Effector memory CD4-positive, alpha-beta T cell (primary cell): ENCODE measurements around the gene MAPK8.
A peak's percentile ranks its signal among the peaks of the same experiment; 100 is the strongest.

Experiments
- DNase-seq, 3 donors: peaks; one replicate each; pipeline ENCODE4 v3.0.0-alpha.2; 2020
- H3K27ac ChIP-seq: 2 replicates; pipeline ENCODE4 v1.7.0; 2013; ENCODE audit warnings: mild to moderate bottlenecking, low read length, moderate library complexity; ENCODE audit not compliant: insufficient read depth, poor library complexity, severe bottlenecking
- H3K27me3 ChIP-seq: replicated peaks from 2 replicates; pipeline ENCODE4 v1.7.0; 2013; ENCODE audit warnings: mild to moderate bottlenecking, low read length; ENCODE audit not compliant: insufficient read depth, control insufficient read depth, poor library complexity, severe bottlenecking
- H3K36me3 ChIP-seq: 2 replicates; pipeline ENCODE4 v1.7.0; 2013; ENCODE audit warnings: mild to moderate bottlenecking, low read length, moderate library complexity; ENCODE audit not compliant: control insufficient read depth, insufficient read depth
- H3K4me1 ChIP-seq: 2 replicates; pipeline ENCODE4 v1.7.0; 2013; ENCODE audit warnings: low read length, mild to moderate bottlenecking; ENCODE audit not compliant: control insufficient read depth, insufficient read depth, poor library complexity, severe bottlenecking
- H3K4me3 ChIP-seq: 2 replicates; pipeline ENCODE4 v1.7.0; 2013; ENCODE audit warnings: low read length, low read depth, mild to moderate bottlenecking; ENCODE audit not compliant: insufficient read depth, poor library complexity, severe bottlenecking
- H3K9me3 ChIP-seq: 2 replicates; pipeline ENCODE4 v1.7.0; 2013; ENCODE audit warnings: mild to moderate bottlenecking, low read length, moderate library complexity; ENCODE audit not compliant: control insufficient read depth

MAPK8 gene

DNA sequence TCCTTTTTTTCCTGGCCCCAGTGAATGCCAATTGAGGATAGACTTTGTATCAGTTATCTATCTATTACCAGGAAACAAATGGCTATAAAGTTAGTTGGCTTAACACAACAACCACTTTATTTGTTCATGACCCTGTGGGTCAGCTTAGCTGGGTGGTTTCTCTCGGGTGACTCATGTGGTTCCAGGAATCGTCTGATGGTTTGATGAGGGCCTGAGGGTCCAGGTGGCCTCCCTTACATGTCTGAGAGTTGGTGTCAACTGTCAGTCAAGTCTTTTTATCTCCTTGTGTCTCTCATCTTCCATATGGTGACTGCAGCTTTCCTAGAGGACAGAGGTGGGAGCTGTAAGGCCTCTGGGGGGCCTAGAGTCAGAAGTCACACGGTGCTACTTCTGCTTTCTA, 15.3 kb upstream of the MAPK8 start:
- H3K4me3 ChIP-seq: no peak overlapping the region
- H3K4me1 ChIP-seq: no peaks in the 10 kb centered on the region
- no peaks in the 10 kb centered on the region for H3K36me3 ChIP-seq
- no peak for DNase-seq
- H3K27me3 ChIP-seq: no peaks in the 10 kb centered on the region
- H3K27ac ChIP-seq: no peak overlapping the region
- H3K9me3 ChIP-seq: no peaks in the 10 kb centered on the region

DNA sequence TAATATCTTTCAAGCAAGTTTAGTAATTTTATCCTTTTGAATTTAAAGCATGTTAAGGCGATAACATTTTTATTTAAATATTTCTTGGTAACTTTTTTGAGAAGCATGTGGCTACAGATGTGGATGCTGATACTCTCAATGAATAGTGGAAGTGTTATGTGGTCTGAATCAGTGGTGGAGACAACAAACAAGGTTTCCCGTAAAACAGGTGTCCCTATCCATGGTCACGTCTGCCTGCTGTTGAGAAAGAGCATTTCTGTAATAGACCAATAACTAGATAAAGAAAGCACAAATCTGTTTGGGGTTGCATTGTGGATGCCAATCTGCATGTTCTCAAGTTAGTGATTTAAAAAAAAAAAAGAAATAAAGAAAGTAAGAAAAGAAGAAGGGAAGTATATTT, 13.9 kb upstream of the MAPK8 start:
- Histone ChIP-seq H3K9me3 (no peaks in the 10 kb centered on the region), H3K27me3 (no peaks in the 10 kb centered on the region), H3K4me3 (no peak overlapping the region), H3K4me1 (no peaks in the 10 kb centered on the region), H3K36me3 (no peaks in the 10 kb centered on the region), H3K27ac (no peak overlapping the region)
- no peak for DNase-seq

DNA sequence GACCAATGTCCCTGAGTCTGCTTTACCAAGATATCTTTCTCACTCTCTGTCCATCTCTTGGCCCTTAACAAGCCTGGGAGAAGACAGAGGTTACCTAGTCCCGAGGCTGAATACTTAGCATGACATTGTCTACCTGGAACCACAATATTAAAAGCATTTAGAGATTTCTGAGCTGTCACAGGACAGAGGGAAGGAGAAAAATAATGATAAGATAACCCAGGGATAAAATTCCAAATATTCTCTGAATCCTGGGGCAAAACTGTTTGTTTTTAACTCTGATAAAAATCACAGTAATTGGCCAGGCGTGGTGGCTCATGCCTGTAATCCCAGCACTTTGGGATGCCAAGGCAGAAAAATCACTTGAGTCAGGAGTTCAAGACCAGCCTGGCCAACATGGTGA, 12.0 kb upstream of the MAPK8 start:
- H3K27me3 ChIP-seq: no peaks in the 10 kb centered on the region
- no peak for DNase-seq
- no peaks in the 10 kb centered on the region for H3K4me1 ChIP-seq
- H3K4me3 ChIP-seq: no peak overlapping the region
- H3K36me3 ChIP-seq: no peaks in the 10 kb centered on the region
- H3K27ac ChIP-seq: no peak overlapping the region
- no peaks in the 10 kb centered on the region for H3K9me3 ChIP-seq

DNA sequence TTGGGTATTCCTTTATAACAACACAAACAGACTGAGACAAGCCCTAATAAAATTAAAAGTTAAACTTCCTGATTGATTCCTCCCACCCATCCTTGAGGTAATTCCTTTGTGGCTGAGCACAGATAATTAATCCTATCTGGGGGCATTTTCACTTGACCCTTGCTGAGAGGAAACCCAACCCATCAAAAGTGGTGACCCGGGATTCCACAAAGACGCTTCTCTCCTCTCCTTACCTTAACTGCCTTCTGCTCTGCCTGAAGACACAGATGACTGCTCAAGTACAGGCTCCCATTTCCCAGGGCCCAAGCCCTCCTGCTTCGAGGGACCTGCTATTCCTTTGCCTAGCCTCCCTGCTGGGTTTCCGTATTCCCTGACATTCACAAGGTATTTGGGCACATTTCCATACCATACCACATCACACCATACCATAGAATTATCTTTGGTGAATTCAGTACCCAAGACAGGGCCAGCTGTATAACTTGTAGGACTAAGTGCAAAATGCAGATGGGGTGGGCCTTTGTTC, 9.8 kb upstream of the MAPK8 start:
- H3K9me3 ChIP-seq: no peaks in the 10 kb centered on the region
- H3K27me3 ChIP-seq: no peaks in the 10 kb centered on the region
- H3K27ac ChIP-seq: no peak overlapping the region
- no peak for DNase-seq
- no peak overlapping the region for H3K4me3 ChIP-seq
- H3K4me1 ChIP-seq: no peaks in the 10 kb centered on the region
- H3K36me3 ChIP-seq: no peaks in the 10 kb centered on the region

DNA sequence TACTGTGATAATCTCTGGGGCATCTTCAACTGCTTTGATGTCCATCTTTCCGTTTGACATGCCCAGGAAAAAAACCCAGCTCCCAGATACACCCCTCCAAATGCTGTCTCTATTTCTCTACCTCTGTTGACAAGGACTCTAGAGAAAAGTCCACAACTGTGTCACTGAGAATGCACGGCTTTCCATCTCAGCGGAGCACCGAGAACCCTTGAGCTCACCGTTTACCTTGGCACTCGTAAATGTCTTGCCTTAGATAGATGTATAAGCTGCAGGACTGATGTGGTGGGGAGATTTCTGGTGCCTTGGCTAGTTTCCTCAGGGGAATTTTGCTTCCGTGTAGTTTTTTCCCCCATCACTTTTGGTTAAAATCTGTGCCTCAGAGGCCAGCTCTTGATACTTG, 7.4 kb upstream of the MAPK8 start:
- Histone ChIP-seq H3K4me3 (no peak overlapping the region), H3K27ac (no peak overlapping the region), H3K4me1 (no peaks in the 10 kb centered on the region), H3K36me3 (no peaks in the 10 kb centered on the region), H3K9me3 (no peaks in the 10 kb centered on the region), H3K27me3 (no peaks in the 10 kb centered on the region)
- DNase-seq: no peak

DNA sequence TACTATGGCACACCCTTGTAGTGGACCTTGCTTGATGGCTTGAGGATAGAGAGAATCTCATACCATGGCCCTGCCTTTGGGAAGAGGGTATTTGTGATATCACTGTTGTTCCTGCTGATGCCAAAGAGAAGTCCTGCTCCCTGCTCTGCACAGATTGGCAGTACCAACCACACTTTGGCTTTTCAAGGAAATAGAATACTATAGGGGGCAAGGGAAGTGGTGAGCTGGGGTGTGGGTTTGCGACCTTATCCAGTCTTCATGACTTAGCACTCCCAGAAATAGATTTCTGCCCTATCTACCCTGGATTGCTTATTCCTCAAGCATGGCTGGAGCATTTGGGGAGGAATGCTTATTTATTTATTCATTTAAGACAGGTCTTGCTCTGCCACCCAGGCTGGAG, 6.8 kb upstream of the MAPK8 start:
- Histone ChIP-seq H3K27ac (no peak overlapping the region), H3K27me3 (no peaks in the 10 kb centered on the region), H3K36me3 (no peaks in the 10 kb centered on the region), H3K4me1 (no peaks in the 10 kb centered on the region), H3K4me3 (no peak overlapping the region), H3K9me3 (no peaks in the 10 kb centered on the region)
- no peak for DNase-seq

DNA sequence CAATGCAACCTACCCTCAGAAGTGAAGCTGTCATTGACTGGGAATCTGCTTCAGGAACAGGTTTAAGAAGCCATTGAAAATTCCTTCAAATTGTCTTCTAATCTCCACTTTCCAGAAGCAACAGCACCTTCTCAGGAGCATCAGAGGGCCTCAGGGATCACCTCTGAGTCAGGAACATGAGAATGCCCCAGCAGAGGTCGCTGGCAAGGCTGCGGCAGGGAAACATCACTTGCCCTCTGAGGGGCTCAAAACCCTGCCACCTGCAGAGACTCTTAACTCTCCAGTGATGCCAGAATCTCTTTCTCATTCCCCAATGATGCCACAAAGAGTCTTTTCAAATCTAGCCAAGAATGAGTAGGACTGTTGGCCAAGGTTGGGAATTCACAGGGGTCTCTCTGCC, 5.9 kb upstream of the MAPK8 start:
- Histone ChIP-seq H3K27ac (no peak overlapping the region), H3K27me3 (no peaks in the 10 kb centered on the region), H3K4me3 (no peak overlapping the region), H3K36me3 (no peaks in the 10 kb centered on the region), H3K4me1 (no peaks in the 10 kb centered on the region), H3K9me3 (no peaks in the 10 kb centered on the region)
- no peak for DNase-seq

DNA sequence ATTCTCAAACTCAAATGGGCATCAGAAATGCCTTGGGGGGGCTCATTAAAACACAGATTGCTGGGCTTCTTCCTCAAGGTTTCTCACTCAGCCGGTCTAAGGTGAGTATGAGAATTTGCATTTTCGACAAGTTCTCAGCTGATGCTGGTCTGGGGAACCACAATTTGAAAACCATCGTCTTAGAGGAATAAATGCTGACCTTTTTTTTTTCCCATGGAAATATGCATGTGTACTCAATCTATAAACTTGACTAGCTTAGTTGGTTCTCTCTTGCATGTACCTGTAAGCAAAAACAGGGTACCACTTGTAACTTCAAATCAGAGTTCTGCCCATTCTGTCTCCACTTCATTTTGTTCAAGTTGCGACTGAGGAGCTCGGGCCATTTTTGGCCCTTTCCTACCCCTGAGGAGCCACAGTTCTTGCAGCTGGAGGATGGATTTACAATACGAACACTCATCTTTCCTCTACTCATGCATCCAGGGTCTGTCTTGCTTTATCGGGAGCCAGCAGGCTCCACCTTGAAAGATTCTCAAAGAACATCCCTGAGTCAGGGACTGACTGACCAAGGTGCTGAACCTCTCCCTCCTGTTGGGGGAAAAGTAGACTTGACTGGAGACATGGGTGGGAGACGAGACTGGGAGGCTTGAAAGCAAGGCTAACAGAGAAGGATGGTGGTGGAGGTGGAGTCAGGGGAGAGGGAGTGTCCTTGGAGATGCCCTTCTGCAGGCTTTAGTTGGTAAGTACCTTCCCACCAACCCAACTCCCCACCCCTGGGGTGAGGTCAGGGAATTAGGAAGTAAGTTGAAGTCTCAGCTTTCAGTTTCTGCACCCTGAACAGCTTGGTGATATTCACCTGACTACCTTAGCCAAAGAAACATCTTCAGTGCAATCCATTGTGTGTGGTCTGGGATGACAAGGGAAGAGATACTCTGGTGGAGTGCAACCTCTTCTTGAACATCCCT, 3.7 kb upstream of the MAPK8 start:
- Histone ChIP-seq H3K9me3 (no peaks in the 10 kb centered on the region), H3K27me3 (no peaks in the 10 kb centered on the region), H3K4me1 (peaks cover 7% of the 10 kb centered on the region), H3K36me3 (no peaks in the 10 kb centered on the region), H3K4me3 (no peak overlapping the region), H3K27ac (no peak overlapping the region)
- no peak for DNase-seq

DNA sequence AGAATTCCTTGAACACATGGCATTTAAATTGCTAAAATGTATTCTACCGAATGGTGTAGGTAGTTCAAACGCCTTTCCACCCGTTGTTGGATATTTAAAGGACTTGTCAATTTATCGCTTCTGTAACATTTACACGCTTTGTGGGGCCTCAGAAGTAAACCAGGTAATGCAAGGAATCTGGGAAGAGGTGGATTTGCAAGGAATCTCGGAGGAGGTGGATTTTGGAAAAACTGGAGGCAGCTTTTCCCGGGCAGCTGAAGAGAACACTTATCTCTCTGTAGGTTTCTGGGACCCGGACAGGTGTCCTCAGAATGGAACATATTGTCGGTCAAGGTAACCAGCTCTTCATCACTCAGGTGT, 592 bp upstream of the MAPK8 start:
- H3K36me3 ChIP-seq: no peaks in the 10 kb centered on the region
- H3K4me1 ChIP-seq: peaks cover 7% of the 10 kb centered on the region
- peak overlapping the region; percentile 29 for H3K27ac ChIP-seq
- no peak for DNase-seq
- no peaks in the 10 kb centered on the region for H3K27me3 ChIP-seq
- H3K9me3 ChIP-seq: no peaks in the 10 kb centered on the region
- H3K4me3 ChIP-seq: no peak overlapping the region

DNA sequence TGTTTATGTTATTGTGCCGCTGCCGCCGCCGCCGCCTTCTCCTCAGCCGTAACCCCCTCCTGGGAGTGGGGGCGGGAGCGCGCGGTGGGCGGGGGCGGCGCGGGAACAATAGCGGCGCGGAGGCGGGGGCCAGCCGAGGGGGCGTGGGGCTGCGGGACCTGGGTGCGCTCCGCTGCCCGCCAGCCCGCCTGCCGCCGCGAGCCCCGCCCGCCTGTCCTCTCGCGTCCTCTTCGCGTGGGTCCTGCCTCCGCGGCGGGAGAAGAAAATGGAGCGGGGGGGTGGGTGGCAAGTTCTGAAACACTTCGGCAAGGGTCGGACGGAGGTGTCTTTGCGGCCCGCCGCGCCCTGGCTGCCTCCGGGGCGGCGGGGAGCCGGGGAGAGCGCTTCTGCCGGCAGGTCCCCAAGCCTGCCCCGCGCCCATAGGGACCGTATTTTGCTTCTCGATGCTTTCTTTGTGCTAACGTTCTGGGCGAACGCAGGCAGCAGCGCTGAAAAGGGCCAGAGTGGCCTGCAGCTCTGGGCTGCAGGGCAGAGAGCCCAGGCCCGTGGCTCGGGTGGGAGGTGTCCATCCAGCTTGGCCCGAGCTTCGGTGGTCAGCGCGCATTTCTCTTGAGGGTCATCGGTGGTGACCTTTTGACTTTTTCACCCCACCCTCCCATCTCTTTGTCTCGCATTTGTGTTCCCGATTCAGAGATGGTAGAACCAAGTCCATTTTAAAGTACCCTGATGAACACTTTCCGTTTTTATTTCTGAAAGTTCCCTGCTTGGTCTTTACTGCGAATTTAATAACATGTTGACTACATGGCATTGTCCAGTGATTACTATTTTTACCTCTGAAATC, 613 bp downstream of the MAPK8 start:
- Histone ChIP-seq H3K9me3 (no peaks in the 10 kb centered on the region), H3K4me3 (peak overlapping the region; percentile 77), H3K36me3 (no peaks in the 10 kb centered on the region), H3K4me1 (peaks cover 7% of the 10 kb centered on the region), H3K27ac (peak overlapping the region; percentile 81), H3K27me3 (no peaks in the 10 kb centered on the region)
- peak; percentile 63 to 72 (median 71) for DNase-seq
